ENCODE measurements around the gene SLC35G2. TPM values are rescaled to one million over a fixed set of nuclear protein-coding genes. Genes with fewer than 3 reads are reported as not detected.
A peak's percentile ranks its signal among the peaks of the same experiment; 100 is the strongest.

The SLC35G2 gene
- total RNA-seq, 2 donors from 2014 or later = 0.77 to 1.4 TPM

DNA sequence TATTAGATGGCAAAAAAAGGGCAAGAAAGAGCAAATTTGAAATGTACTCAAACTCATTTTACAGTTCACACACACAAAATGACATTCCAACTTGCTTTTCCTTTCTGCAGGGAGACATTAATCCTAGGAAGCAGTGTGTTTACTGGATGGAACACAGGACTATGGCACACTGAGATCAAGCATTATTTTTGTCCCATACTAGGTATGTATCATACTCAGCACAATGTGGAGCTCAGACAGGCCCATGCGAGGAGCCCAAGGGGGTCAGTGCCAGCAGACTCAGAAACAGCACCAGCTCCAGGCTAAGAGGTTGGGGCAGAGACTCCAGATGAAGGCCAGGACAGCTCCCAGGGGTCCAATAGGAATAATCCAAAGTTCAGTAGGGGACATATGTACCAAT, 30.8 kb upstream of the SLC35G2 start:
- Mint-ChIP-seq H3K27ac (no peak overlapping the region), H3K36me3 (ENCODE audit: low read depth) (no peaks in the 10 kb centered on the region), H3K4me3 (no peak overlapping the region), H3K27me3 (ENCODE audit: insufficient read depth) (peaks cover 11% of the 10 kb centered on the region), H3K4me1 (peaks cover 17% of the 10 kb centered on the region), H3K9me3 (no peaks in the 10 kb centered on the region)
- Histone ChIP-seq H3K27ac (ENCODE audit: low read depth, low read length) (no peak overlapping the region), H3K27me3 (ENCODE audit: control insufficient read depth, insufficient read depth, low read length, poor library complexity, severe bottlenecking) (no peaks in the 10 kb centered on the region), H3K4me3 (ENCODE audit: low read length) (no peak overlapping the region), H3K9ac (ENCODE audit: extremely low read depth, low read length, poor library complexity, severe bottlenecking) (no peak overlapping the region), H3K36me3 (ENCODE audit: control insufficient read depth, insufficient read depth, low read length) (no peaks in the 10 kb centered on the region), H3K9me3 (ENCODE audit: control insufficient read depth, low read length) (peaks cover 5% of the 10 kb centered on the region), H3K4me1 (ENCODE audit: control insufficient read depth, insufficient read depth, low read length) (no peaks in the 10 kb centered on the region)
- DNase-seq = no peak
- TF ChIP-seq, protein P1, sequence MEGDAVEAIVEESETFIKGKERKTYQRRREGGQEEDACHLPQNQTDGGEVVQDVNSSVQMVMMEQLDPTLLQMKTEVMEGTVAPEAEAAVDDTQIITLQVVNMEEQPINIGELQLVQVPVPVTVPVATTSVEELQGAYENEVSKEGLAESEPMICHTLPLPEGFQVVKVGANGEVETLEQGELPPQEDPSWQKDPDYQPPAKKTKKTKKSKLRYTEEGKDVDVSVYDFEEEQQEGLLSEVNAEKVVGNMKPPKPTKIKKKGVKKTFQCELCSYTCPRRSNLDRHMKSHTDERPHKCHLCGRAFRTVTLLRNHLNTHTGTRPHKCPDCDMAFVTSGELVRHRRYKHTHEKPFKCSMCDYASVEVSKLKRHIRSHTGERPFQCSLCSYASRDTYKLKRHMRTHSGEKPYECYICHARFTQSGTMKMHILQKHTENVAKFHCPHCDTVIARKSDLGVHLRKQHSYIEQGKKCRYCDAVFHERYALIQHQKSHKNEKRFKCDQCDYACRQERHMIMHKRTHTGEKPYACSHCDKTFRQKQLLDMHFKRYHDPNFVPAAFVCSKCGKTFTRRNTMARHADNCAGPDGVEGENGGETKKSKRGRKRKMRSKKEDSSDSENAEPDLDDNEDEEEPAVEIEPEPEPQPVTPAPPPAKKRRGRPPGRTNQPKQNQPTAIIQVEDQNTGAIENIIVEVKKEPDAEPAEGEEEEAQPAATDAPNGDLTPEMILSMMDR (conservative IDR thresholded peaks at IDR 0.05) = no peak
- 92 to 94% methylated on average over 1 of the region's 1 CpG for WGBS, 2 experiments (ENCODE audit: insufficient coverage in 1 of 2, insufficient read length in 1 of 2)

DNA sequence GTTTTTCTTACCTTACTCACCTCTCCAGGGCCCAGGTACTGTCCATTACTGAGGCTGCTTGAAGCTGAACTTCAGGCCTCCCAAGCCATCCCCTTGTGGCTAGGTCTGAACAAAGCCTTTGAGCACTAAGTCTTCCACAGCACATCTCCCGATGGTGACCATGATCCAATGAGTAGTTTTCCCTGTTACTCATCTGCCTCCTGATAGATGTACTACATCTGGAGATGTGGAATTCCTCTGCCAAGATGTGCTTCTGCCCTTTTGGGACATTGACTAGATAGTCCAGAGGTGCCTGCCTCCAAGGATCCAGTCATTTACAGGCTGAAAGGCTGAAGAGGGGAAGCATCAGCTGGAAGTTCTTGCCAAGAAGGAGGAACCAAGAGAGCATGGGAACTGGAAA, 28.9 kb upstream of the SLC35G2 start:
- Histone ChIP-seq H3K27ac (ENCODE audit: low read depth, low read length) (no peak overlapping the region), H3K9ac (ENCODE audit: extremely low read depth, low read length, poor library complexity, severe bottlenecking) (no peak overlapping the region), H3K4me1 (ENCODE audit: control insufficient read depth, insufficient read depth, low read length) (no peaks in the 10 kb centered on the region), H3K27me3 (ENCODE audit: control insufficient read depth, insufficient read depth, low read length, poor library complexity, severe bottlenecking) (no peaks in the 10 kb centered on the region), H3K4me3 (ENCODE audit: low read length) (no peak overlapping the region), H3K9me3 (ENCODE audit: control insufficient read depth, low read length) (peaks cover 3% of the 10 kb centered on the region), H3K36me3 (ENCODE audit: control insufficient read depth, insufficient read depth, low read length) (no peaks in the 10 kb centered on the region)
- Mint-ChIP-seq H3K36me3 (ENCODE audit: low read depth) (no peaks in the 10 kb centered on the region), H3K4me1 (peaks cover 17% of the 10 kb centered on the region), H3K9me3 (no peaks in the 10 kb centered on the region), H3K27me3 (ENCODE audit: insufficient read depth) (peaks cover 3% of the 10 kb centered on the region), H3K27ac (no peak overlapping the region), H3K4me3 (no peak overlapping the region)
- 96 to 100% methylated on average over 1 of the region's 1 CpG for WGBS, 2 experiments (ENCODE audit: insufficient coverage in 1 of 2, insufficient read length in 1 of 2)
- TF ChIP-seq, protein P1 (conservative IDR thresholded peaks at IDR 0.05) = peak; percentile 21
- no peak for DNase-seq

DNA sequence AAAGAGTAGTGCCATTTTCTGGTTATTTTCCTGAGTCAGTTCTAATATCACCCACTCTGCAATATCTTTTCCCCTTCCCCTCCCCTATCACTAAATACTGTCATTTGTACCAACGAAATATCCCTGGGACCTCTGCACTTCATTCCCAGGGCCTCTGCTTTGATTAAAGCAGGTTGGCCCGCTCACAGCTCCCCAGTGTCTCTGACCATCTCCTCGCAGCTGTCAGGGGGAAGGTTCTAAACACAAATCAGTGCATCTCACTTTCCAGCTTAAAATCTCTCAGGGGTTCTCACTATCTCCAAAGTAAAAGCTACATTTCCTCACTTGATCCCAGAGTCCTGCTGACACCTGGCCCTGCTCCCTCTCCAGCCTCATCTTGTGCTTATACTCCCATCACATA, 28.1 kb upstream of the SLC35G2 start:
- Histone ChIP-seq H3K4me3 (ENCODE audit: low read length) (no peak overlapping the region), H3K36me3 (ENCODE audit: control insufficient read depth, insufficient read depth, low read length) (no peaks in the 10 kb centered on the region), H3K27ac (ENCODE audit: low read depth, low read length) (no peak overlapping the region), H3K9me3 (ENCODE audit: control insufficient read depth, low read length) (no peaks in the 10 kb centered on the region), H3K27me3 (ENCODE audit: control insufficient read depth, insufficient read depth, low read length, poor library complexity, severe bottlenecking) (no peaks in the 10 kb centered on the region), H3K9ac (ENCODE audit: extremely low read depth, low read length, poor library complexity, severe bottlenecking) (no peak overlapping the region), H3K4me1 (ENCODE audit: control insufficient read depth, insufficient read depth, low read length) (no peaks in the 10 kb centered on the region)
- Mint-ChIP-seq H3K4me3 (no peak overlapping the region), H3K27me3 (ENCODE audit: insufficient read depth) (no peaks in the 10 kb centered on the region), H3K27ac (no peak overlapping the region), H3K9me3 (no peaks in the 10 kb centered on the region), H3K36me3 (ENCODE audit: low read depth) (no peaks in the 10 kb centered on the region), H3K4me1 (peaks cover 17% of the 10 kb centered on the region)
- 71 to 91% methylated on average over 3 of the region's 3 CpGs for WGBS, 2 experiments (ENCODE audit: insufficient coverage in 1 of 2, insufficient read length in 1 of 2)
- TF ChIP-seq, protein P1 (conservative IDR thresholded peaks at IDR 0.05) = no peak
- DNase-seq = no peak
